K562 (cell line): ENCODE data around the gene RNASEH1. TPM values are rescaled to one million over a fixed set of nuclear protein-coding genes. Genes with fewer than 3 reads are reported as not detected.

Source experiments
- CBX8 ChIP-seq: fragments of 200-600 bp; sonication (generic); IDR thresholded peaks from 2 replicates; pipeline ENCODE4 v1.6.1; 2012; ENCODE audit warnings: borderline replicate concordance, mixed run types, low read depth, mild to moderate bottlenecking, moderate library complexity, mixed read lengths, low read length, control low read depth, inconsistent platforms; ENCODE audit not compliant: poor library complexity, severe bottlenecking; ENCODE audit errors: extremely low read depth
- CREM ChIP-seq: IDR thresholded peaks from 2 replicates; pipeline ENCODE4 v1.6.1; 2014; ENCODE audit warnings: antibody characterized with exemption, low read depth
- DDX20 ChIP-seq: fragments of 450-650 bp; IDR thresholded peaks from 2 replicates; pipeline ENCODE4 v1.6.1; 2016; ENCODE audit warnings: missing genetic modification characterization, low read depth, mild to moderate bottlenecking, missing compliant biosample characterization, moderate library complexity
- NCOA2 ChIP-seq, 2 experiments: fragments of 450-650 bp; IDR thresholded peaks; 2 replicates each; pipeline ENCODE4 v1.6.1; 2018; ENCODE audit warnings: mild to moderate bottlenecking in 2 of 2, moderate library complexity in 1 of 2; ENCODE audit not compliant: partially characterized antibody in 2 of 2
- NEUROD1 ChIP-seq: fragments of 150-350 bp; IDR thresholded peaks from 2 replicates; pipeline ENCODE4 v1.6.1; 2014; ENCODE audit warnings: borderline replicate concordance, low read length, low read depth; ENCODE audit not compliant: partially characterized antibody
- TGIF2 ChIP-seq: sonication (generic); formaldehyde crosslinking; IDR thresholded peaks from 2 replicates; pipeline ENCODE4 v1.8.1; 2022; ENCODE audit warnings: mild to moderate bottlenecking, missing genetic modification reagents, moderate library complexity
- ZNF12 ChIP-seq: sonication (generic); formaldehyde crosslinking; IDR thresholded peaks from 2 replicates; pipeline ENCODE4 v1.4.0; 2020; ENCODE audit warnings: mild to moderate bottlenecking, missing genetic modification reagents
- ZNF561 ChIP-seq: fragments of 450-650 bp; formaldehyde crosslinking; conservative IDR thresholded peaks from 2 replicates; pipeline ENCODE4 v1.4.0; 2020; ENCODE audit warnings: mild to moderate bottlenecking, moderate library complexity
- polyA plus RNA-seq, 8 experiments: library from polyadenylated mRNA; depleted of rRNA in 4 of 8; stranded (reverse) in 5 of 8; unstranded in 3 of 8; fragments of >200 nt; fragmentation: Nextera tagmentation in 2 of 8; fragmentation: Illumina TruSeq in 1 of 8; extraction: Ambion mirVana in 2 of 8; extraction: Trizol in 1 of 8; gene quantifications; 2 replicates each; pipeline versions ENCODE4 v1.2.1 to v1.2.3, GENCODE V29; 2011 to 2014; ENCODE audit warnings: inconsistent platforms in 1 of 8, missing spikeins in 1 of 8
- total RNA-seq, 7 experiments: library from RNA; depleted of rRNA in 6 of 7; stranded (reverse); fragments of >200 nt in 6 of 7; fragmentation: Illumina TruSeq in 2 of 7; extraction: Trizol in 2 of 7; gene quantifications; 2 replicates each; pipeline versions ENCODE4 v1.2.1 to v1.2.3, GENCODE V29; 2011 to 2021; ENCODE audit warnings: low replicate concordance in 1 of 7
- TF ChIP-seq, protein P1 (sequence below), 2 experiments: fragments of 450-650 bp; formaldehyde crosslinking in 1 of 2; IDR thresholded peaks; 2 replicates each; pipeline versions ENCODE4 v1.4.0 to v1.6.1; 2014 to 2020; ENCODE audit warnings: mild to moderate bottlenecking in 2 of 2, borderline replicate concordance in 1 of 2, low read depth in 1 of 2
- TF ChIP-seq, protein P2 (sequence below): fragments of 450-650 bp; IDR thresholded peaks from 2 replicates; pipeline ENCODE4 v1.6.1; 2014; ENCODE audit warnings: low read depth, mild to moderate bottlenecking, moderate library complexity, borderline replicate concordance
- TF ChIP-seq, protein P3 (sequence below): sonication (generic); formaldehyde crosslinking; IDR thresholded peaks from 2 replicates; pipeline ENCODE4 v1.8.0; 2022; ENCODE audit warnings: mild to moderate bottlenecking, missing genetic modification reagents

The RNASEH1 gene
- total and polyA plus RNA-seq, 9 of the 15 experiments (the other 6 are each of a cell fraction or from before 2014, with no cell fraction given): 25.7 to 47.5 (median 42.8) TPM

DNA sequence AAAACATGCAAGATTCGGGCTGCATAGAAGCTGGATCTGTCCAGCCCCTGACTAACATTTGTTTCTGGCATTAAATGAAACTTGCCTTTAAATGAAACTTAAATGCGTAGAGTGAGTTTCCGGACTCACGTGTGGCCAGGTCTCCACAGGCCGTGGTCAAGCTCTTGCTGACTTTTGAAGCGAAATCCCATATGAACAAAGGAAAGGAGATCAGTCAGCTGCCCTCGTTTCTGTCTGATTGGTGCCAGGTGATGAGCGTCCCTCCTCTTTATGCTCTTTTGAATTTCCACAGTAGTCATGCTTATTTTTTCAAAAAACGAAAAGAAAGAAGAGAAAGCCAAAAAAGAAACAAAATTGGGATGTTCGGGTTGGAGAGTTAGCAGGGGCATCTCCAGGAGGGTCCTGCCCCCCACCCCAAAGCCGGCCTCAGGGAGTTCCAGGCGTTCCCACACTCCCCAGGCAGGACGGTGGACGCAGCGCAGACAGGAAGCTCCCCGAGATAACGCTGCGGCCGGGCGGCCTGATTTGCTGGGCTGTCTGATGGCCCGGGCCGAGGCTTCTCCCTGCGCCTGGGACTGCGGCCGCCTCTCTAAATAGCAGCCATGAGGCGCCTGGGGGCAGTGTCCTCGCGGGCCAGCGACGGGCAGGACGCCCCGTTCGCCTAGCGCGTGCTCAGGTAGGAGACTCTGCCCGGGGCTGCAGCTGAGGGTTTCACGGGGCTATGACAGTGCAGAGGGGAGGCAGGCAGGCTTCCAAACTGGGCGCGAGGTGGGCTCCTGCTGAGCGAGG is 36.6 kb upstream of the RNASEH1 start, which contains the start of gene COLEC11 (continued):
- no peak for TF ChIP-seq DDX20 (tag)
- no peak for TF ChIP-seq NEUROD1
- TF ChIP-seq, protein P1, sequence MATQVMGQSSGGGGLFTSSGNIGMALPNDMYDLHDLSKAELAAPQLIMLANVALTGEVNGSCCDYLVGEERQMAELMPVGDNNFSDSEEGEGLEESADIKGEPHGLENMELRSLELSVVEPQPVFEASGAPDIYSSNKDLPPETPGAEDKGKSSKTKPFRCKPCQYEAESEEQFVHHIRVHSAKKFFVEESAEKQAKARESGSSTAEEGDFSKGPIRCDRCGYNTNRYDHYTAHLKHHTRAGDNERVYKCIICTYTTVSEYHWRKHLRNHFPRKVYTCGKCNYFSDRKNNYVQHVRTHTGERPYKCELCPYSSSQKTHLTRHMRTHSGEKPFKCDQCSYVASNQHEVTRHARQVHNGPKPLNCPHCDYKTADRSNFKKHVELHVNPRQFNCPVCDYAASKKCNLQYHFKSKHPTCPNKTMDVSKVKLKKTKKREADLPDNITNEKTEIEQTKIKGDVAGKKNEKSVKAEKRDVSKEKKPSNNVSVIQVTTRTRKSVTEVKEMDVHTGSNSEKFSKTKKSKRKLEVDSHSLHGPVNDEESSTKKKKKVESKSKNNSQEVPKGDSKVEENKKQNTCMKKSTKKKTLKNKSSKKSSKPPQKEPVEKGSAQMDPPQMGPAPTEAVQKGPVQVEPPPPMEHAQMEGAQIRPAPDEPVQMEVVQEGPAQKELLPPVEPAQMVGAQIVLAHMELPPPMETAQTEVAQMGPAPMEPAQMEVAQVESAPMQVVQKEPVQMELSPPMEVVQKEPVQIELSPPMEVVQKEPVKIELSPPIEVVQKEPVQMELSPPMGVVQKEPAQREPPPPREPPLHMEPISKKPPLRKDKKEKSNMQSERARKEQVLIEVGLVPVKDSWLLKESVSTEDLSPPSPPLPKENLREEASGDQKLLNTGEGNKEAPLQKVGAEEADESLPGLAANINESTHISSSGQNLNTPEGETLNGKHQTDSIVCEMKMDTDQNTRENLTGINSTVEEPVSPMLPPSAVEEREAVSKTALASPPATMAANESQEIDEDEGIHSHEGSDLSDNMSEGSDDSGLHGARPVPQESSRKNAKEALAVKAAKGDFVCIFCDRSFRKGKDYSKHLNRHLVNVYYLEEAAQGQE (IDR thresholded peaks at IDR 0.05; ENCODE audit: borderline replicate concordance): peak; percentile 60; the same call in 1 of the 2 replicates
- TF ChIP-seq, protein P1 (CRISPR knock-in tag; IDR thresholded peaks at IDR 0.05; ENCODE audit: low read depth): no peak
- TF ChIP-seq, protein P2, sequence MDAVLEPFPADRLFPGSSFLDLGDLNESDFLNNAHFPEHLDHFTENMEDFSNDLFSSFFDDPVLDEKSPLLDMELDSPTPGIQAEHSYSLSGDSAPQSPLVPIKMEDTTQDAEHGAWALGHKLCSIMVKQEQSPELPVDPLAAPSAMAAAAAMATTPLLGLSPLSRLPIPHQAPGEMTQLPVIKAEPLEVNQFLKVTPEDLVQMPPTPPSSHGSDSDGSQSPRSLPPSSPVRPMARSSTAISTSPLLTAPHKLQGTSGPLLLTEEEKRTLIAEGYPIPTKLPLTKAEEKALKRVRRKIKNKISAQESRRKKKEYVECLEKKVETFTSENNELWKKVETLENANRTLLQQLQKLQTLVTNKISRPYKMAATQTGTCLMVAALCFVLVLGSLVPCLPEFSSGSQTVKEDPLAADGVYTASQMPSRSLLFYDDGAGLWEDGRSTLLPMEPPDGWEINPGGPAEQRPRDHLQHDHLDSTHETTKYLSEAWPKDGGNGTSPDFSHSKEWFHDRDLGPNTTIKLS: no peak
- TF ChIP-seq CREM: no peak
- no peak for TF ChIP-seq CBX8
- no peak for TF ChIP-seq ZNF561
- no peak for TF ChIP-seq ZNF12 (CRISPR knock-in tag)
- TF ChIP-seq NCOA2 (IDR thresholded peaks at IDR 0.05; ENCODE audit: partially characterized antibody in 2 of 2): no peak
- no peak for TF ChIP-seq TGIF2 (CRISPR knock-in tag)
- TF ChIP-seq, protein P3, sequence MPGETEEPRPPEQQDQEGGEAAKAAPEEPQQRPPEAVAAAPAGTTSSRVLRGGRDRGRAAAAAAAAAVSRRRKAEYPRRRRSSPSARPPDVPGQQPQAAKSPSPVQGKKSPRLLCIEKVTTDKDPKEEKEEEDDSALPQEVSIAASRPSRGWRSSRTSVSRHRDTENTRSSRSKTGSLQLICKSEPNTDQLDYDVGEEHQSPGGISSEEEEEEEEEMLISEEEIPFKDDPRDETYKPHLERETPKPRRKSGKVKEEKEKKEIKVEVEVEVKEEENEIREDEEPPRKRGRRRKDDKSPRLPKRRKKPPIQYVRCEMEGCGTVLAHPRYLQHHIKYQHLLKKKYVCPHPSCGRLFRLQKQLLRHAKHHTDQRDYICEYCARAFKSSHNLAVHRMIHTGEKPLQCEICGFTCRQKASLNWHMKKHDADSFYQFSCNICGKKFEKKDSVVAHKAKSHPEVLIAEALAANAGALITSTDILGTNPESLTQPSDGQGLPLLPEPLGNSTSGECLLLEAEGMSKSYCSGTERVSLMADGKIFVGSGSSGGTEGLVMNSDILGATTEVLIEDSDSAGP (CRISPR knock-in tag): no peak
